ENCODE results near the gene LRRC38.
"Not testable (repeated sequence)": the region's sequence is repeated elsewhere in the genome, so short reads cannot be mapped to it uniquely, and the experiment has no call there.

LRRC38 gene

DNA sequence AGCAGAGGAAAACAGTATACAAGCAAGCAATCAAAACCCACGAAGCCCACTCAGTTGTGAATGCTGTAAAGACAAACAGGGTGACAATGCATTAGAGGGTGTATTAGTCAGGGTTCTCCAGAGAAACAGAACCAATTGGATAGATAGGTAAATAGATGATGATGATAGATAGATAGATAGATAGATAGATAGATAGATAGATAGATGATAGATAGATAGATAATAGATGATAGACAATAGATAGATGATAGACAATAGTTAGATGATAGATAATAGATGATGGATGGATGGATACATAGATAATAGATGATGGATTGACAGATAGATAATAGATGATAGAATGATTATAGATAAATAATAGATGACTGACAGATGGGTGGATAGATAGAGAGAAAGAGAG is 48.3 kb downstream of the LRRC38 start:
- no peak for DNase-seq (ENCODE audit: low read depth)

DNA sequence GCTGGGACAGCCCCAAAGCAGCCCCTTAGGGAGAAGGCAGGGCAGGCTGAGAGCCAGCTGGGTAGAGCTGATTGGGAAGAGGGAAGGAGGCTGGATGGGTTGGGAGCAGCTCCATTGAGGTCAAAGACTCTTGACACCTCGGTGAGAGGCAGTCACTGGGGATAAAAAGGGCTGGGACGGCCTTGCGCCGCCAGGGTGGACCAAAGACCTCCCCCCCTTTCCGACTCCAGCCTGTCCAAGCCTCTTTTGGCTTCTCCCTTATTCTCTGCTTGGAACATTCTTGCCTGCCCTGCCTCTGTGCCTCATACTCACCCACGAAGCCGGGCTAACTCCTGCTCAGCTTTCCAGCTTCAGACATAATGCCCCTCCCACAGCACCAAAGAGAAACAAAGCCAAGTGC is 51.1 kb downstream of the LRRC38 start:
- DNase-seq (ENCODE audit: low read depth): no peak

DNA sequence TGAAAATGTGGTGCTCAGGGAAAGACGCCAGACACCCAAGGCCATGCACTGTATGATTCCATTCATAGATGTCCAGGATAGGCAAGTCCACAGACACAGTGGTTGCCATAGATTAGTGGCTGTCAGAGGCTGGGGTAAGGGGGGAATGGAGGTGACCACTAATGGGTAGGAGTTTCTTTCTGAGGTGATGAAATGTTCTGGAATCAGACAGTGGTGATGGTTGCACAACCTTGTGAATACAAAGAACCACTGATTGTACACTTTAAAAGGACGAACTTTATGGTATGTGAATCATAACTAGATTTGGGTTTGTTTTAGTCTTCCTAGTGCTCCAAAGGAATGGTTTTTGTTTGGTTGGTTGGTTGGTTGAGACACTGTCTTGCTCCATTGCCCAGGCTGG is 51.8 kb downstream of the LRRC38 start:
- no peak for DNase-seq (ENCODE audit: low read depth)

DNA sequence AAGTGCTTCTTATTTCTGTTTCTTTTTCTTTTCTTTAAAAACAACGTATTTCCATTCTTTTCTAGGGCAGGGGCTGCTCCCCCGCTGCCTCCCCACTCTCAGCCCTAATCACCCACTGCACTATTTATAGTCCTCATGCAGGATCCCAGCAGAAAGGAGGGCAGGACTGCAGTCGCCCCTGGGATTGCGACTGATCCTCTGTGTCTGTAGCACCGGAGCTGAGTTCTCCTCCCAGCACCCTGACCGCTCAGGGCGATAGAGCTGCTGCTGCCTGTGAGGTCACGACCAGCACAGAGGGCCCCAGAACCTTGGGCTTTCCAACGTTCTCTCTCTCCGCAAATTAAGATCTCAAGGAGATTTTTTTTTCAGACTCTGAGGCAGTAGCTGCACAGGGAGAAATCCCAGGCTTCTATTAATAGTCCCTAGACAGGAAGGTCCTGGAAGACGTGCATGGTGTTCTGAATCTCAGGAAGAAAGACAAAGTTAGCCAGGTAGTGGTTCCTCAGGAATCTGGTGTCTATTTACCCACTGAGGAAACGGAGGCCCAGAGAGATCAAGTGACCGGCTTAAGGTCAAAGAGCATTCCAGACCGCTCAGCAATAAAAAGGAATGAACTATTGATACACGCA is 56.8 kb downstream of the LRRC38 start:
- no peak for DNase-seq (ENCODE audit: low read depth)

DNA sequence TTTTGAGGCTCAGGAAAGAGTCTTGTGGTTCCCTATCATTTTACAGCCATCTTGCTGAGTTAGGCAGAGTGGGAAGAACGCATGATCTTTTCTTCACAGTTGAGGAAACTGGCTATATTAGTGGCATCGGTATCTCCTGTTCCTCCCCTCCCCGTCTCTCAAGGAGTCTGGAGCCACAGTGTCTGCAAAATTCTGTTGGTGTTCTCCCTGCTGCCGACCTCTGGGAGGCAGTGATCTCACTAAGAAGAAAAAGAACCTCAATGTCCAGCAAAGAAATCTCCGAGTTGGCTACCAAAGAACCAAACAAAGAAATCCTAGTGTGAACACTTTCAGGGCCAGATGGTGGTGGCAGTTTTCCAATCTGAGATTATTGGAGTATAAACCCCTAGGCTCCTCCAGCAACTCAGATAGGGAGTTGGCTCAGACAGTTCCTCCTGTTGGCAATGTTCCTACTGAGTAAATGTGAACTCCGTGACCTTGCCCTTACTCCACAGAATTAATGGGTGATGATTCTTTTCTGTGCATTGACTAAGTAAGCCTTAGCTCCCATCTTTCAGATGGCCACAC is 62.3 kb downstream of the LRRC38 start:
- DNase-seq (ENCODE audit: low read depth): no peak

DNA sequence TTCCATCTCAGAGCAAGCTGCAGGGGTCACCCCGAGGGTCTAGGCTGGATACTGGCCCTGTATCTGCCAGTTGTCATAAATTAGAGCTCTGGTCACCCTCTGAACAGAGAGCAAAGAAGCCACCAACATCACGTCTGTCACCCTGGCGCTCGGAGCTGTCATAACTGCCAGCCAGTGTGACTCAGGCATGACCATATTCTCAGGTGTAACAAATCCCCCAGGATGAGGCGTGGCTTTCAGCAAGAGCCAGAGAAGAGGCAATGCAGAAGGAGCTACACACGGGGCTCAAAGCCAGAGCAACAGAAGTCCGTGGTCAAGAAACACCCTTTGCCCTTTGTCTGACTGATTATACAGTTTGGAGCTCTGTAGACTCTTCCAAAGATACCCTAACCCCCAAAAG is 63.6 kb downstream of the LRRC38 start:
- DNase-seq (ENCODE audit: low read depth): no peak

DNA sequence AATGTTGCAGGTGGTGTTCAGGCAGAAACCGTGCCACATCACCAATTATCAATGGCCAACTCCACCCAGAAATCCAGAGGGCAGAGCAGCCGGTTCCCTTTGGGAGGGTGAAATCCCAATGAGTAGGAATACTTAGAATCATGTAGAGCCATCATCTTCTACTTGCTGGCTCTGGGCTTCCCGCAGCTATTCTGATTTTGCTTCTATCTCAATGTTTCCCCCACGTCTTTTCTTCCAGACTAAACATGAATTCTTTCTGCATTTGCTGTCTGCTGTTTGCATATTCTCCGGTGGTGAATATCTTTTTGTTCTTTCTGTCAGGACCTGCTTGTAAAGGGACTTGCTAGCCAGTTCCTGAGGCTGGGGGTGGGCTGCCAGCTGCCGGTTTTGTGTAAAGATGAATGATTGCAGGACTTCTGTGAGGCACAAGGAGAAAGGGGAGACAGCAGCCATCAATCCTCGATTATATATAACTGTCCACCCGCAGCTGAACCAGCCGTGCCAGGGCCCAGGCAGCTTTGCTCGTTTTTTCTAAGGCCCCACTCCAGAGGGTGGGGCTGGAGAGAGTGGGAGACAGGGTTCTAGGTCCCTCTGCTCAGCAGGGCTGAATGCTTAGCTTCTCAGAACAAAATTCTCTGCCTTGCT is 70.3 kb downstream of the LRRC38 start:
- DNase-seq (ENCODE audit: low read depth): no peak

DNA sequence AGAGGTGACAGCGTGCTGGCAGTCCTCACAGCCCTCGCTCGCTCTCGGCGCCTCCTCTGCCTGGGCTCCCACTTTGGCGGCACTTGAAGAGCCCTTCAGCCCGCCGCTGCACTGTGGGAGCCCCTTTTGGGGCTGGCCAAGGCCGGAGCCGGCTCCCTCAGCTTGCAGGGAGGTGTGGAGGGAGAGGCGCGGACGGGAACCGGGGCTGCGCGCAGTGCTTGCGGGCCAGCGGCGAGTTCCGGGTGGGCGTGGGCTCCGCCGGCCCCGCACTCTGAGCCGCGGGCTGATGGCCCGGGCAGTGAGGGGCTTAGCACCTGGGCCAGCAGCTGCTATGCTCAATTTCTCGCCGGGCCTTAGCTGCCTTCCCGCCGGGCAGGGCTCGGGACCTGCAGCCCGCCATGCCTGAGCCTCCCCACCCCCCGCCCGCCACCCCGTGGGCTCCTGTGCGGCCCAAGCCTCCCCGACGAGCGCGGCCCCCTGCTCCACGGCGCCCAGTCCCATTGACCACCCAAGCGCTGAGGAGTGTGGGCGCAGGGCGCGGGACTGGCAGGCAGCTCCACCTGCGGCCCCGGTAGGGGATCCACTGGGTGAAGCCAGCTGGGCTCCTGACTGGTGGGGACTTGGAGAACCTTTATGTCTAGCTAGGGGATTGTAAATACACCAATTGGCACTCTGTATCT is 74.6 kb downstream of the LRRC38 start:
- DNase-seq (ENCODE audit: low read depth): not testable (repeated sequence)

DNA sequence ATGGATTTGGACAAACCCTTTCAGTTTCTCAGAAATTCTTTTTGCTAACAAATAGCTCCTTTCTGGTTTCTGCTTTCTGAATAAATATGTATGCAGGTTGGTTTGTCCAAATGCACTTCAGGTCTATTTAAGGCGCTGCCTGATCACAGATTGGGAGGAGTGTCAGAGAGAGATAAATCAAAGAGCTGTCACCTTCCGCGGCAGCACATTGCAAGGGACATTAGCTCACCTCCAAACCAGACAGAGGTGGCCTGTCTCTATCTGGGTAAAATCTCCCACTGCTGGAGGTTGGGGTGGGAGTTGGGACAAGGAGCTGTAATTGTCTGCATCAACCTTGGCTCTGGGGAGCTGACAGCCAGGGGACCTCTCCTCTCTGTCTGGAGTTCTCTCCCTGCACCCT is 78.3 kb downstream of the LRRC38 start:
- DNase-seq (ENCODE audit: low read depth): no peak

DNA sequence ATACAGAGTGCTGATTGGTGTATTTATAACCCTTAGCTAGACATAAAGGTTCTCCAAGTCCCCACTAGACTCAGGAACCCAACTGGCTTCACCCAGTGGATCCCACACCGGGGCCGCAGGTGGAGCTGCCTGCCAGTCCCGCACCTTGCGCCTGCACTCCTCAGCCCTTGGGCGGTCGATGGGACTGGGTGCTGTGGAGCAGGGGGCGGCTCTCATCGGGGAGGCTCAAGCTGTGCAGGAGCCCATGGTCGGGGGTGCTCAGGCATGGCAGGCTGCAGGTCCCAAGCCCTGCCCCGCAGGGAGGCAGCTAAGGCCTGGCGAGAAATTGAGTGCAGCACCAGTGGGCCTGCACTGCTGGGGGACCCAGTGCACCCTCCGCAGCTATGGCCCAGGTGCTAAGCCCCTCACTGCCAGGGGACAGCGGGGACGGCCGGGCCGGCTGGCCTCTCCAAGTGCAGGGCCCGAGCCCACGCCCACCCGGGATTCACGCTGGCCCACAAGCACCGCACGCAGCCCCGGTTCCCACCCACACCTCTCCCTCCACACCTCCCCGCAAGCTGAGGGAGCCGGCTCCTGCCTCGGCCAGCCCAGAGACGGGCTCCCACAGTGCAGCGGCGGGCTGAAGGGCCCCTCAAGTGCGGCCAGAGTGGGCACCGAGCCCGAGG is 80.0 kb downstream of the LRRC38 start:
- DNase-seq (ENCODE audit: low read depth): not testable (repeated sequence)

DNA sequence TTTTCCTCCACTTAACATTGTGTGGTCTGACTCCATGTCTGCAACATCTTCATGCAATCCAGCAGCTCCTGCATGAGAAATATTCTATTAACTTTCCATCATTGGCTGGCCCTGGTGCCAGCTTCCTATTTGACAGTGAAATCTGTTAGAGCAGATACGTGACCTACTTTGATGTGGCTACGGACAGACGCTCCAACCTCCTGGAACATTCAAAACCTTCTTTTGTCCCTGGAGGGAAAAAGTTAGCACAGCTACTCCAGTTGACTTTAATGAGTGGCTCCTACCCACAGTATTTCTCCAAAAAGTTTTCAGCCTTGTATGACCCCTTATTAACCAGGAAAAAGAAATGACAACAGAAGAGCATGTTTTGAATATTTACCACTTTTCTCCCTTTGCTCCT is 81.6 kb downstream of the LRRC38 start:
- DNase-seq (ENCODE audit: low read depth): no peak

DNA sequence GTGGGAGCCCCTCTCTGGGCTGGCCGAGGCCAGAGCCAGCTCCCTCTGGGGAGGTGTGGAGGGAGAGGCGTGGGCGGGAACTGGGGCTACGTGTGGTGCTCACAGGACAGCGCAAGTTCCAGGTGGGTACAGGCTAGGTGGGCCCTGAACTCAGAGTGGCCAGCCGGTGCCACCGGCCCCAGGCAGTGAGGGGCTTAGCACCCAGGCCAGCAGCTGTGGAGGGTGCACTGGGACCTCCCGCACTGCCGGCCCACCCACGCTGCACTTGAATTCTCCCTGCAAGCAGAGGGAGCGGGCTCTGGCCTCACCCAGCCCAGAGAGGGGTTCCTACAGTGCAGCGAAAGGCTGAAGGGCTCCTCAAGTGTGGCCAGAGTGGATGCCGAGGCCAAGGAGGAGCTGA is 83.3 kb downstream of the LRRC38 start:
- DNase-seq (ENCODE audit: low read depth): no peak

All from fibroblast of the conjunctiva (primary cell).